MM.1S (cell line): ENCODE results near the gene C5orf15.

Source experiments
- DNase-seq: peaks from one replicate; pipeline ENCODE4 v3.0.0-alpha.2; 2015
- H2AFZ ChIP-seq: fragments of 300-600 bp; sonication (generic); 2 replicates; pipeline ENCODE4 v1.6.0; 2016; ENCODE audit warnings: antibody characterized with exemption, low read length
- H3F3A ChIP-seq: fragments of 300-600 bp; sonication (generic); 2 replicates; pipeline ENCODE4 v1.6.1; 2016; ENCODE audit warnings: mild to moderate bottlenecking, antibody characterized with exemption, low read length, moderate library complexity, mixed read lengths; ENCODE audit not compliant: insufficient read depth
- H3K27ac ChIP-seq: fragments of 300-600 bp; sonication (generic); 2 replicates; pipeline ENCODE4 v1.5.1; 2016; ENCODE audit warnings: mild to moderate bottlenecking, low read length
- H3K27me3 ChIP-seq: fragments of 300-600 bp; sonication (generic); replicated peaks from 2 replicates; pipeline ENCODE4 v1.6.0; 2016; ENCODE audit warnings: low read length; ENCODE audit not compliant: insufficient read depth
- H3K36me3 ChIP-seq: fragments of 300-600 bp; sonication (generic); replicated peaks from 2 replicates; pipeline ENCODE4 v1.6.1; 2016; ENCODE audit warnings: mild to moderate bottlenecking, low read length, mixed read lengths; ENCODE audit not compliant: insufficient read depth
- H3K4me1 ChIP-seq: fragments of 300-600 bp; sonication (generic); 2 replicates; pipeline ENCODE4 v1.6.1; 2016; ENCODE audit warnings: low read length, mixed read lengths
- H3K4me2 ChIP-seq: fragments of 300-600 bp; sonication (generic); 2 replicates; pipeline ENCODE4 v1.6.0; 2016; ENCODE audit warnings: low read depth, low read length
- H3K4me3 ChIP-seq: fragments of 300-600 bp; sonication (generic); 2 replicates; pipeline ENCODE4 v1.5.1; 2016; ENCODE audit warnings: low read length, mixed read lengths
- H3K79me2 ChIP-seq: fragments of 300-600 bp; sonication (generic); 2 replicates; pipeline ENCODE4 v1.6.1; 2016; ENCODE audit warnings: mixed run types, low read length, mixed read lengths
- H3K9ac ChIP-seq: fragments of 300-600 bp; sonication (generic); 2 replicates; pipeline ENCODE4 v1.6.1; 2016; ENCODE audit warnings: low read length, mixed read lengths
- H3K9me2 ChIP-seq: fragments of 300-600 bp; sonication (generic); replicated peaks from 2 replicates; pipeline ENCODE4 v1.6.1; 2016; ENCODE audit warnings: mild to moderate bottlenecking, low read length, mixed read lengths; ENCODE audit not compliant: insufficient read depth
- H3K9me3 ChIP-seq: fragments of 300-600 bp; sonication (generic); replicated peaks from 2 replicates; pipeline ENCODE4 v1.6.1; 2016; ENCODE audit warnings: mild to moderate bottlenecking, low read length, mixed read lengths; ENCODE audit not compliant: insufficient read depth
- H4K20me1 ChIP-seq: fragments of 300-600 bp; sonication (generic); 2 replicates; pipeline ENCODE4 v1.6.1; 2016; ENCODE audit warnings: mild to moderate bottlenecking, low read length, moderate library complexity, mixed read lengths; ENCODE audit not compliant: insufficient read depth
- EZH2 ChIP-seq: fragments of 300-600 bp; sonication (generic); optimal IDR thresholded peaks from 2 replicates; pipeline ENCODE3; 2017; ENCODE audit warnings: low read depth, mild to moderate bottlenecking, antibody characterized with exemption, low read length, mixed read lengths
- EZH2phosphoT487 ChIP-seq: fragments of 300-600 bp; sonication (generic); IDR thresholded peaks from 2 replicates; pipeline ENCODE4 v1.6.1; 2018; ENCODE audit warnings: antibody characterized with exemption, low read length
- TF ChIP-seq, protein P1 (sequence below): fragments of 300-600 bp; sonication (generic); IDR thresholded peaks from 2 replicates; pipeline ENCODE4 v1.5.1; 2016; ENCODE audit warnings: antibody characterized with exemption, low read length, mixed read lengths

C5orf15 gene

GRCh38 chr5:133981714-133982113 lies 13.3 kb upstream of the C5orf15 start:
- no peaks in the 10 kb centered on the region; the same call in 1 of the 2 replicates for H4K20me1 ChIP-seq

DNA sequence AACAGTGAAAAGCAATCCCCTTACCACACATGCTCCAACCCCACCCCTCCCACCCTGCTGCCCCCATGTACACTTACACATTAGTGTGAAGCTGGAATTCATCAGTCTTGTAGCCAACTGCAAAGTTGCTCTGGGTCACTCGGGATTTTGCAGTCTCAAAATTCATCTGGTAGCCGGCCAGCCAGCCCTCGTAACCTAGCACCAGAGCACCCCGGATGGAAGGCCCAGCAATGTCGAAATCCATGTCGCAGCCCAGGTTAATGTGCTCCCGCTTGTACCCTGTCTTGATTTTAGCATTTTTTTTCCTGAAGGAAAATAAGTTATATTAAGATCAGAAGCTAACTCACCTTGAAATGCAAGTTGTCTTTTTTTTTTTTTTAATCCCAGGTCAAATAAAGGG lies 12.2 kb upstream of the C5orf15 start:
- Histone ChIP-seq H3K27me3 (no peaks in the 10 kb centered on the region), H3K9me2 (no peaks in the 10 kb centered on the region), H4K20me1 (no peaks in the 10 kb centered on the region), H3K4me3 (no peak overlapping the region), H3F3A (no peaks in the 10 kb centered on the region; the same call in 1 of the 2 replicates), H3K27ac (no peak overlapping the region), H2AFZ (no peak overlapping the region), H3K79me2 (peaks cover 55% of the 10 kb centered on the region), H3K9me3 (no peaks in the 10 kb centered on the region), H3K36me3 (peaks cover 4% of the 10 kb centered on the region), H3K4me2 (no peak overlapping the region), H3K9ac (no peak overlapping the region), H3K4me1 (no peaks in the 10 kb centered on the region)
- DNase-seq: no peak
- TF ChIP-seq, protein P1, sequence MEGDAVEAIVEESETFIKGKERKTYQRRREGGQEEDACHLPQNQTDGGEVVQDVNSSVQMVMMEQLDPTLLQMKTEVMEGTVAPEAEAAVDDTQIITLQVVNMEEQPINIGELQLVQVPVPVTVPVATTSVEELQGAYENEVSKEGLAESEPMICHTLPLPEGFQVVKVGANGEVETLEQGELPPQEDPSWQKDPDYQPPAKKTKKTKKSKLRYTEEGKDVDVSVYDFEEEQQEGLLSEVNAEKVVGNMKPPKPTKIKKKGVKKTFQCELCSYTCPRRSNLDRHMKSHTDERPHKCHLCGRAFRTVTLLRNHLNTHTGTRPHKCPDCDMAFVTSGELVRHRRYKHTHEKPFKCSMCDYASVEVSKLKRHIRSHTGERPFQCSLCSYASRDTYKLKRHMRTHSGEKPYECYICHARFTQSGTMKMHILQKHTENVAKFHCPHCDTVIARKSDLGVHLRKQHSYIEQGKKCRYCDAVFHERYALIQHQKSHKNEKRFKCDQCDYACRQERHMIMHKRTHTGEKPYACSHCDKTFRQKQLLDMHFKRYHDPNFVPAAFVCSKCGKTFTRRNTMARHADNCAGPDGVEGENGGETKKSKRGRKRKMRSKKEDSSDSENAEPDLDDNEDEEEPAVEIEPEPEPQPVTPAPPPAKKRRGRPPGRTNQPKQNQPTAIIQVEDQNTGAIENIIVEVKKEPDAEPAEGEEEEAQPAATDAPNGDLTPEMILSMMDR: no peak
- no peak for TF ChIP-seq EZH2phosphoT487
- TF ChIP-seq EZH2: no peak

More at GRCh38 chr5:133981714-133982113, 13.3 kb upstream of the C5orf15 start:
- Histone ChIP-seq H3K79me2 (peaks cover 65% of the 10 kb centered on the region), H3K36me3 (peaks cover 4% of the 10 kb centered on the region), H2AFZ (no peak overlapping the region), H3K9ac (no peak overlapping the region), H3K4me2 (no peak overlapping the region), H3K9me2 (no peaks in the 10 kb centered on the region), H3K4me1 (no peaks in the 10 kb centered on the region), H3K27me3 (no peaks in the 10 kb centered on the region), H3F3A (no peaks in the 10 kb centered on the region; the same call in 1 of the 2 replicates), H3K27ac (no peak overlapping the region), H3K9me3 (no peaks in the 10 kb centered on the region), H3K4me3 (no peak overlapping the region)
- DNase-seq: no peak
- TF ChIP-seq EZH2: no peak
- TF ChIP-seq EZH2phosphoT487: no peak
- TF ChIP-seq, protein P1: no peak

- peaks cover 4% of the 10 kb centered on the region for H3F3A ChIP-seq
- H3K27ac ChIP-seq: no peak overlapping the region
Measured at GRCh38 chr5:133978943-133979342, 10.5 kb upstream of the C5orf15 start.

More at GRCh38 chr5:133978943-133979342, 10.5 kb upstream of the C5orf15 start:
- Histone ChIP-seq H3K4me1 (no peaks in the 10 kb centered on the region), H4K20me1 (no peaks in the 10 kb centered on the region), H3K27me3 (no peaks in the 10 kb centered on the region), H3K9me3 (no peaks in the 10 kb centered on the region), H3K9me2 (no peaks in the 10 kb centered on the region), H3K9ac (no peak overlapping the region), H3K36me3 (peaks cover 11% of the 10 kb centered on the region), H2AFZ (no peak overlapping the region), H3K79me2 (peaks cover 41% of the 10 kb centered on the region), H3K4me2 (no peak overlapping the region), H3K4me3 (no peak overlapping the region)
- TF ChIP-seq EZH2phosphoT487: no peak
- TF ChIP-seq EZH2: no peak
- TF ChIP-seq, protein P1: no peak
- DNase-seq: no peak
